LoVo (cell line): ENCODE results near the gene C16orf87.

Source experiments
- DNase-seq: peaks from one replicate; pipeline ENCODE4 v3.0.0-alpha.2; 2016; ENCODE audit warnings: low spot score

The C16orf87 gene

GRCh38 chr16:46757339-46758050 is 73.5 kb downstream of the C16orf87 start:
- no peak for DNase-seq

GRCh38 chr16:46756772-46757171 is 74.2 kb downstream of the C16orf87 start:
- DNase-seq: no peak

- no peak for DNase-seq
Measured at GRCh38 chr16:46753015-46753414, 78.0 kb downstream of the C16orf87 start.

- no peak for DNase-seq
Measured at GRCh38 chr16:46751381-46751780, 79.6 kb downstream of the C16orf87 start.

GRCh38 chr16:46748775-46749705 is 81.9 kb downstream of the C16orf87 start:
- no peak for DNase-seq

- DNase-seq: no peak
Measured at GRCh38 chr16:46747777-46748651, 83.0 kb downstream of the C16orf87 start, which contains the start of gene MYLK3. Gene MYLK3, minus strand, starts transcription at chr16:46748344. Its CDS starts 151 bp downstream, at chr16:46748193.

GRCh38 chr16:46746821-46747776 is 83.9 kb downstream of the C16orf87 start:
- no peak for DNase-seq
